ENCODE measurements around the gene ARL8B. TPM values are rescaled to one million over a fixed set of nuclear protein-coding genes. Genes with fewer than 3 reads are reported as not detected.

Gene ARL8B
- total and polyA plus RNA-seq, 2 of the 8 experiments (the other 6 are each of a cell fraction or from before 2014, with no cell fraction given), result 14.5 to 27.8 TPM

- TF ChIP-seq GTF2F1 (IDR thresholded peaks at IDR 0.05; ENCODE audit: borderline replicate concordance, low read depth, low read length) (no peak), JUN (IDR thresholded peaks at IDR 0.05; ENCODE audit: low read depth, low read length) (no peak), JUND (IDR thresholded peaks at IDR 0.05; ENCODE audit: low read length) (peak; percentile 53; the same call in 1 of the 2 replicates), TEAD4 (IDR thresholded peaks at IDR 0.05; ENCODE audit: low read depth, low read length) (no peak), TBP (IDR thresholded peaks at IDR 0.05; ENCODE audit: low read depth, low read length) (no peak)
Observed at GRCh38 chr3:5197470-5198312, 75.6 kb downstream of the ARL8B start (continued).

All from H1 (cell line).